Bronchial epithelial cell (primary cell): ENCODE data around the gene MFAP3. TPM values are rescaled to one million over a fixed set of nuclear protein-coding genes. Genes with fewer than 3 reads are reported as not detected.
"Not testable (repeated sequence)": the region's sequence is repeated elsewhere in the genome, so short reads cannot be mapped to it uniquely, and the experiment has no call there.

Experiments
- DNase-seq: peaks from one replicate; pipeline ENCODE4 v3.0.0-alpha.2; 2010; ENCODE audit warnings: low read depth
- FAIRE-seq: peaks from 2 replicates; lab custom pipeline; 2011; peaks lifted over from hg19 to GRCh38; lab: Jason Lieb, UNC
- H3K27me3 ChIP-seq: 2 replicates; pipeline ENCODE4 v1.5.1; 2011; ENCODE audit warnings: low read length; ENCODE audit not compliant: control insufficient read depth, insufficient read depth
- H3K36me3 ChIP-seq: 2 replicates; pipeline ENCODE4 v1.5.1; 2011; ENCODE audit warnings: low read length; ENCODE audit not compliant: control insufficient read depth, insufficient read depth
- H3K4me3 ChIP-seq: 2 replicates; pipeline ENCODE4 v1.5.1; 2011; ENCODE audit warnings: mild to moderate bottlenecking, low read depth, low read length, control low read depth
- CTCF ChIP-seq: IDR thresholded peaks from 2 replicates; pipeline ENCODE4 v1.5.1; 2011; ENCODE audit warnings: mild to moderate bottlenecking, moderate library complexity, low read length, control low read depth, inconsistent platforms; ENCODE audit not compliant: insufficient read depth, severe bottlenecking
- total RNA-seq: library from RNA; depleted of rRNA; stranded (reverse); fragments of >200 nt; gene quantifications from 2 replicates; pipeline ENCODE4 v1.2.1, GENCODE V29; 2014

Gene MFAP3
- total RNA-seq, 1 donor from 2014 or later = 57.1 TPM

- TF ChIP-seq CTCF = no peak
- H3K36me3 ChIP-seq = no peaks in the 10 kb centered on the region
- no peak for FAIRE-seq
Observed at GRCh38 chr5:154015071-154015693, 23.6 kb upstream of the MFAP3 start.

GRCh38 chr5:154018919-154019318, 19.8 kb upstream of the MFAP3 start:
- DNase-seq, H3K4me3 ChIP-seq, FAIRE-seq, H3K36me3 ChIP-seq, H3K27me3 ChIP-seq: not testable (repeated sequence)

More at GRCh38 chr5:154015071-154015693, 23.6 kb upstream of the MFAP3 start:
- DNase-seq = no peak
- no peaks in the 10 kb centered on the region for H3K27me3 ChIP-seq
- H3K4me3 ChIP-seq = no peak overlapping the region

- DNase-seq = no peak
- no peak overlapping the region for H3K4me3 ChIP-seq
- H3K36me3 ChIP-seq = peaks cover 3% of the 10 kb centered on the region
- H3K27me3 ChIP-seq = no peaks in the 10 kb centered on the region
- FAIRE-seq = no peak
- no peak for TF ChIP-seq CTCF
Observed at GRCh38 chr5:154025951-154026350, 12.8 kb upstream of the MFAP3 start.

- DNase-seq = no peak
- no peak for TF ChIP-seq CTCF
- FAIRE-seq = no peak
- Histone ChIP-seq H3K4me3 (no peak overlapping the region), H3K36me3 (peaks cover 2% of the 10 kb centered on the region), H3K27me3 (no peaks in the 10 kb centered on the region)
Observed at GRCh38 chr5:154031937-154032489, 6.8 kb upstream of the MFAP3 start.

- no peaks in the 10 kb centered on the region for H3K36me3 ChIP-seq
- H3K4me3 ChIP-seq = no peak overlapping the region
- DNase-seq = no peak
- FAIRE-seq = no peak
- no peak for TF ChIP-seq CTCF
- no peaks in the 10 kb centered on the region for H3K27me3 ChIP-seq
Observed at GRCh38 chr5:154034944-154035343, 3.8 kb upstream of the MFAP3 start.

- peak overlapping the region; percentile 84 for H3K4me3 ChIP-seq
- H3K27me3 ChIP-seq = no peaks in the 10 kb centered on the region
- no peaks in the 10 kb centered on the region for H3K36me3 ChIP-seq
- DNase-seq = peak; percentile 40
- no peak for TF ChIP-seq CTCF
- no peak for FAIRE-seq
Observed at GRCh38 chr5:154038261-154038706, 483 bp upstream of the MFAP3 start.
